GM21576 (cell line): ENCODE results near the gene FEM1C.

Experiments
- ATAC-seq: cut with Tn5 transposase; IDR thresholded peaks from one replicate; pipeline ENCODE4 v1.9.1; 2021; ENCODE audit warnings: mild to moderate bottlenecking, moderate library complexity; ENCODE audit not compliant: unreplicated experiment

Gene FEM1C

GRCh38 chr5:115544436-115545350, at the start of gene FEM1C:
FEM1C (minus strand) TSS chr5:115544775; CDS start chr5:115543493, 1,282 bp downstream.
- peak; percentile 95 for ATAC-seq

- no peak for ATAC-seq
Measured at GRCh38 chr5:115589043-115589442, 44.5 kb upstream of the FEM1C start.

DNA sequence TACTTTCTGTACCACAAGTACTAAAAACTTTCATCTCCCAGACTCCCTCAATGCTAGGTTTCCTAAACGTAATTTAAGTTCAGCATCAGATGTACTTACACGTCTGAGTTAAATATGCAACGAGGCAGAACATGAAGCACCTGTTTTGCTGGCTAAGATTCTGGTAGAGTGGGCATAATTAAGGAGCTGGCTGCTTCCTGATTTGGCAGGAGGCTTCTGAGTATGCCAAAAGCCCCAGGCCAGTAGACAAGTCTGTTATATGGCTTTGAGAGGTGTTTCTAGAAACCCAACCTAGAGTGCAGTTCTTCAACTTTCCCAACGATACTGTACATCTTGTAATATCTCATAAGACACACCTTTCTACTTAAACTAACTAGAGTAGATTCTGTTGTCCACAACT, 44.1 kb upstream of the FEM1C start:
- no peak for ATAC-seq

DNA sequence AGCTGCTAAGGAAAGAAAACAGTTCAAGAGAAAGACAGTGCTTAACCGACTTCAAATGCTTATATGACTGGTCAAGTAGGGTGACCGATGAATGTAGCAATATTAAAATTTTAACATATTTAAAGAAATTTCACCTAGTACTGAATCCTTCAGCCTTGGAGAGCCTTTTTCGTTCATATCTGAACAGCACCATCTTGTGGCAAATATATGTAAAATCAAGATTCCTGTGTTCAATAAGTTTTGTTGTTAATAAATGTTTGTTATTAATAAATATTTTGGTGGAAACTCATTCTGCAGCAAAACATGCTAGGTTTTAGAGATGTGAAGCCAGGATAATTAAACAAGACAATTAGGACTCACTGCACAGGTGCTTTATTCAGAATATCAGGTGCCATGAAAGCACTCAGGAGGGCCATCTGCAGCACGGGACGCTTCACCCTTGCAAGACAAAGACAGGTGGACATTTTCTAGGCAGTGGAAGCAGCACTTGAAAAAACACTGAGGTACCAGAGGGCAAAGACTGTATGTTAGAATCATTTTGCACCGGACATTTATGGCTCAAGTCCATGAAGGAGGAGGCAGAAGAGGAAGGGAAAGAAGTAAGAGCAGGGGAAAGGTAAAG, 42.1 kb upstream of the FEM1C start:
- peak; percentile 44 for ATAC-seq

DNA sequence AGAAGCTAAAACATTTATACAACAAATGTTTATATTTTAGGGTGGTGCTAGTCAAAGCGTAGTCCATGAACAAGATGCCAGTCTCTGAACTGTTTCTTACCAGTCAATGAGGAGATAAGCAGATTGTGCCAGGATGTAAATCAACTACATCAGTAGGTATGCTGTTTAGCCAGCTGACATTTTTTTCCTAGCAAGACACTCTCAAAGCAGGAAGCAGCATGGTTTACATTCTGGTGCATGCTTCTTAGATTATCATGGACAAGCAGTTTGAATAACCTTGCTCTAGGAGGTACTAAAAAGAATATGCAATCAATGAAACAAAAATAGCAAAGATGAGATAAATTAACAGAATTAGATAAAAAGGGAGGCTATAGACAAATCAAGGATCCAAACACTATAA, 40.7 kb upstream of the FEM1C start:
- ATAC-seq, result no peak

GRCh38 chr5:115584501-115584900, 39.9 kb upstream of the FEM1C start:
- no peak for ATAC-seq

DNA sequence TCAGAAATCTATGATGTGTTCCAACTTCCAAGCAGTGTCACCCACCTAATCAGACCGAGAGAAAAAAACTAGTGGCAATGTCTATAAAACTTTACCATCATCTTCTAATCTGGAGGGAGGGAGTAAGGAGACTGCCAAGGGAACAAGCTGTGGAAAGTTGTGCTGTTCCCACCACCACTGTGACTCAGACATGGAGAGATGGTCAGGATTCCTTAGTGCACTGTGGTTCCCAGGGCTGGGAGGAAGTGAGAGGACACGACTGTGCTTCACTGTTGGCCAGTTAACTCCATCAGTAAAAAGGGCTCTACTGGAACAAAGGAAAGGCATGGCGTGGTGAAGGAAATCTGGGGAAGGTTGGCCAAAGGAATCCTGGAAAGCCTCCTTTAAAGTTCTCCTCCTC, 38.9 kb upstream of the FEM1C start:
- ATAC-seq, result no peak

DNA sequence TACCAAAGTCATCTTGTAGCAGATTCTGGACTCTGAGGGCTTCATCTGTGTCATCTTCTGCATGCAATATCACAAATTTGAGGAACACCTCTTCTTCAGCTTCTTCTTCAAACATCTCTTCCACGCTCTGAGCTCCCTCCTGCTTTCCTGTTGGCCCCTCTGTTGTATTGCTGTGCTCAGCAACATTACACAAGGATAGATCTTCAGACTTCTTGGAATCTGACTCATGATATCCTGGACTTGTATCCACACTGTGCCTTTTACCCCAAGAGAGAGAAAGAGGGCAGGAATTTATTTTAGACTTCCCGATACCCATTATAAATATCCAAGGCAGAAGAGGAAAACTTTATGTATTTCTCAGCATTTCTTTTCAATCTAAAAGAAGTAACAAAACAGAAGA, 36.4 kb upstream of the FEM1C start:
- no peak for ATAC-seq

DNA sequence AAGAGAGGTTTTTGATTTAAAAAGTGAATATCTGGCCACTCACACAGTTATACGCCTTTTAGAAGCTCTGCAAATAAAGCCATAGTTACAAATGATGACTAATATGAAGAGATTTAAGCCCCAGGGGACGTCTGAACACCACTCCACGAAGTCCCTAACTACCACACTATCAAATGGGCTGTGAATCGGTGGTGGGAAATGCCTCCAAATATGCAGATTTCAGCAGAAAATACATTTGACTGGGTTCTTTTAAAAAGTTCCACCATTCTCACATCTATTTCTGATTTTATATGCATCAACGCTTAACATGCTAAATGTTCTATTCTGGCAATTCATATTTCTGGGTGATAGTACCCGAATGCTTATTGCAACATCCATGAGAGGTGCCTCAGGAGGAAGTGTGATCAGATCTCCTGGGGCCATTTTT, 35.2 kb upstream of the FEM1C start:
- peak; percentile 53 for ATAC-seq

- ATAC-seq, result no peak
Measured at GRCh38 chr5:115579216-115579615, 34.6 kb upstream of the FEM1C start.

GRCh38 chr5:115578657-115579056, 34.1 kb upstream of the FEM1C start:
- peak; percentile 79 for ATAC-seq

- ATAC-seq, result no peak
Measured at GRCh38 chr5:115577741-115578140, 33.2 kb upstream of the FEM1C start.

GRCh38 chr5:115577329-115577728, 32.8 kb upstream of the FEM1C start:
- no peak for ATAC-seq

- ATAC-seq, result peak; percentile 27
Measured at GRCh38 chr5:115575167-115576070, 30.8 kb upstream of the FEM1C start.

DNA sequence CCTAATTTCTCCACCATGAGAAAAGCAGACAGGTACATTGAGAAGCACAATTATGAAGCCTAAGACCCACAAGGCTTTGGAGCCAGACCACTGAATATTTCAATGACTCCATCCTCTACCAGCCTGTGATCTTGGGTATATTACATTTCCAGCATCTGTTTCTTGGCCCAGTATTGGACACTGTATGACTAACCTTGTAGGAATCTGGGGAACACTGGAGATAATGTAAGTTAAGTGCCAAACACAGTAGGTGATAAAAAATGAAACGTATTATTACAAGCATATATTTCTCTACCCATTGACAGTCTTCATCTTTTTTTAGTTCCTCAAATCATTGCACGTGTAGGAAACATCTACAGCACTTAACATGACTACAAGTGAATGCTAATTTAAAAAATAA, 28.6 kb upstream of the FEM1C start:
- ATAC-seq, result no peak

DNA sequence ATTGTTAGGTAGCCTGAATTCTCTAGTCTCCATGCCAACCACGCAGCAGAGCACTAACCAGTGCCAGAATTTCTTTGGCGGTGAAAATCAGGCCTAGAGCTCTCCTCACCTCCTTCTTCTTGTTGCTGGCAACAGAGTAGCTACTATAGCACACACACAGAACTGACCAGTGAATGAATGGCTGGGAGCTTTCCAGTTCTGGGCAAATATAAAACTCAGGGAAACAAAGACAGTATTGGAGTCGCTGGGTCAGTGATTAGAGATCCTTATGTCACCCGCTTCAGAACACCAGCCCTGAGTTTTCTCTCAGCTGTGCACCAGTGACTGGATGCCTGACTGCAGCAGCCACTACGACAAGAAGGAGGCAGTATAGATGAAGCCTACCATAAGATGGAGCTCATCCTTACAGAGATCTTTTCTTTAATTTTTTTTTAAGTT, 26.9 kb upstream of the FEM1C start:
- no peak for ATAC-seq

GRCh38 chr5:115568668-115569067, 24.1 kb upstream of the FEM1C start:
- ATAC-seq, result no peak

DNA sequence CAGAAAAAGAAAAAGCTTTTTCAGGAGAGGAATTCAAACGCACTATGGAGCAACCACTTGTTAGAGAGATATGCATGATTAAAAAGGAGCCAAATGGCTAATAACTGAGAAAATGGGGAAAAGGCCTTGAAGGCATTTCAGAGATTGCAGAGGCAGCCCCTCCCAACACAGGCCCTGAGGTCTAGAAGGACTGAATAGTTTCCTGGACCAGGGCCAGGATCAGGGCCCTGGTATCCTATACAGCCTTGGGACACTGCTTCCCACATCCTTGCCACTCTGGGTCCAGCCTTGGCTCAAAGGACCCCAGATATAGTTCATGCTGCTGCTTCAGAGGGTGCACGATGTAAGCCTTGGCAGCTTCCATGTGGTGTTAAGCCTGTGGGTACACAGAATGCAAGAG, 20.7 kb upstream of the FEM1C start:
- no peak for ATAC-seq

DNA sequence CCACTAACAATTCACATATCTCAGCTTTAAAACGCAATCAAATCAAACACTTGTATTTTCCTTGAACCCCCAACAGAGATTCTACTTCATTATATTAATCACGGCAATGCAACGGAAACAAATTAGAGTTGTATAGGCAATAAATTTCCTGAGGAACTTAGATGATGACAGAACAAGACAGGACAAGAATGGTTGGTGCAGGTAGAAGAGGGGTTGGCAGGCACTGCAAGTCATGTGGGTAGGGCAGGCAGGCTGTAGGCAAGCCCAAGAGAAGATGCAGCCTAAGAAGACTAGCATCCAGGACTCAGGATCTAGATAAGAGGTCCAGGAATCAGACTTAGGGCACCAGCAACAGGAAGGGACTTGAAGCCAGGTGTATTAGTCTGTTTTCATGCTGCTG, 16.6 kb upstream of the FEM1C start:
- ATAC-seq, result no peak

- no peak for ATAC-seq
Measured at GRCh38 chr5:115559524-115559923, 14.9 kb upstream of the FEM1C start.

- ATAC-seq, result no peak
Measured at GRCh38 chr5:115558388-115558956, 13.9 kb upstream of the FEM1C start.
